Right cardiac atrium (tissue), 5 donors: ENCODE measurements around the gene MTMR12. TPM values are rescaled to one million over a fixed set of nuclear protein-coding genes. Genes with fewer than 3 reads are reported as not detected.

Source experiments
- ATAC-seq, 2 donors: fragments of 200-7000 bp; cut with Tn5 transposase; one replicate each; pipeline versions ENCODE4 v1.8.0 to v1.9.1; 2020; ENCODE audit warnings: moderate library complexity in 2 of 2, mild to moderate bottlenecking in 1 of 2
- DNase-seq, 3 donors: peaks; one replicate each; pipeline ENCODE4 v3.0.0-alpha.2; 2020
- H3K27ac ChIP-seq: one replicate; pipeline ENCODE4 v1.5.1; 2013; ENCODE audit warnings: mild to moderate bottlenecking, low read length, control low read depth, moderate library complexity
- H3K27me3 ChIP-seq: one replicate; pipeline ENCODE4 v1.6.1; 2013; ENCODE audit not compliant: control insufficient read depth, insufficient read depth
- H3K4me1 ChIP-seq: one replicate; pipeline ENCODE4 v1.6.1; 2013; ENCODE audit warnings: low read length; ENCODE audit not compliant: control insufficient read depth, insufficient read depth
- H3K4me3 ChIP-seq: one replicate; pipeline ENCODE4 v1.5.1; 2013; ENCODE audit warnings: low read length, control low read depth
- H3K9me3 ChIP-seq: one replicate; pipeline ENCODE4 v1.6.1; 2013; ENCODE audit warnings: low read length; ENCODE audit not compliant: control insufficient read depth
- WGBS: extraction: QIAGEN DNeasy Blood & Tissue Kit; methylation state at CpG from one replicate; pipeline ENCODE4 v1.1.7; 2013; 5-methylcytosine and 5-hydroxymethylcytosine counted together
- intact Hi-C, 4 donors: fragments of 100-400 bp; cut with DNase I; formaldehyde crosslinking; loops; one replicate each; pipeline versions ENCODE4 v1.11.0 to v1.14.0; 2022 to 2023
- polyA plus RNA-seq: library from polyadenylated mRNA; stranded (reverse); fragments of 200-250 nt; gene quantifications from one replicate; pipeline ENCODE4 v1.2.3, GENCODE V29; 2013
- total RNA-seq, 4 donors: library from RNA; stranded (reverse); fragmentation: NEBNext Ultra II Directional; extraction: Animal tissue kit (Norgen Biotek cat#: 25700); gene quantifications; one replicate each; pipeline ENCODE4 v1.2.1, GENCODE V29; 2021
- donor health status: healthy with polysubstance abuse.
- donor health status: DM: no; HTN: yes; CAD: no.
- donor health status: DM: no; HTN: no; CAD: no.
- donor health status: DM: no; HTN: yes; CAD: no; lungs with severe emphysema.
- donor health status: DM: yes; HTN: yes; CAD: no.

The MTMR12 gene
- total and polyA plus RNA-seq, 5 donors = 6.2 to 28.1 (median 22.2) TPM

GRCh38 chr5:32254881-32255539 is 57.7 kb downstream of the MTMR12 start:
- peak overlapping the region; percentile 43 for H3K27ac ChIP-seq
- ATAC-seq (peak; percentile 75 to 80), DNase-seq (peak in 1 of 3 donors; percentile 25)
- WGBS = 59% methylated on average over 5 of the region's 5 CpGs
- intact Hi-C loops = no loop called here
- no peak overlapping the region for H3K4me3 ChIP-seq
- H3K9me3 ChIP-seq = peaks cover 1% of the 10 kb centered on the region
- peaks cover 3% of the 10 kb centered on the region for H3K4me1 ChIP-seq
- no peaks in the 10 kb centered on the region for H3K27me3 ChIP-seq

GRCh38 chr5:32251871-32252458 is 60.8 kb downstream of the MTMR12 start:
- Histone ChIP-seq H3K4me3 (no peak overlapping the region), H3K9me3 (peaks cover 1% of the 10 kb centered on the region), H3K4me1 (peaks cover 3% of the 10 kb centered on the region), H3K27ac (no peak overlapping the region), H3K27me3 (no peaks in the 10 kb centered on the region)
- WGBS = 80% methylated on average over 8 of the region's 8 CpGs
- intact Hi-C loops = no loop called here
- ATAC-seq (no peak), DNase-seq (no peak)

GRCh38 chr5:32249668-32250067 is 63.1 kb downstream of the MTMR12 start:
- WGBS = 92% methylated on average over 2 of the region's 2 CpGs
- intact Hi-C loops = no loop called here

DNA sequence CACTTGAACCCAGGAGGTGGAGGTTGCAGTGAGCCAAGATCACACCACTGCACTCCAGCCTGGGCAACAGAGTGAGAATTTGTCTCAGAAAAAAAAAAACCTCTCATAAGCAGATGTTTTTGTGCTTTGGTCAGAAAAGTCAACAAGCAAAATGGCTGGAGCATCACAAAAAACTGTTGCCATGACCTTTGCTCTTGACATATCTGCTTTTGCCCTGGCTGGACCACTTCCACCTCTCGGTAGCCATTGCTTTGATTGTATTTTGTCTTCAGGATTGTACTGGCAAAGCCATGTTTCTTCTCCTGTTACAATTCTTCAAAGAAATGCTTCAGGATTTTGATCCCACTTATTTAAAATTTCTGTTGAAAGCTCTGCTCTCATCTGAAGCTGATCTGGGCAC is 67.0 kb downstream of the MTMR12 start:
- DNase-seq (no peak), ATAC-seq (no peak)
- H3K4me1 ChIP-seq = no peaks in the 10 kb centered on the region
- no peak overlapping the region for H3K4me3 ChIP-seq
- peaks cover 2% of the 10 kb centered on the region for H3K9me3 ChIP-seq
- H3K27me3 ChIP-seq = no peaks in the 10 kb centered on the region
- no peak overlapping the region for H3K27ac ChIP-seq
- 98% methylated on average over 1 of the region's 1 CpG for WGBS
- intact Hi-C loops = no loop called here

More at GRCh38 chr5:32249668-32250067, 63.1 kb downstream of the MTMR12 start:
- no peak for ATAC-seq
- Histone ChIP-seq H3K4me1 (no peaks in the 10 kb centered on the region), H3K9me3 (peaks cover 1% of the 10 kb centered on the region), H3K27ac (no peak overlapping the region), H3K27me3 (no peaks in the 10 kb centered on the region), H3K4me3 (no peak overlapping the region)
- DNase-seq = no peak

DNA sequence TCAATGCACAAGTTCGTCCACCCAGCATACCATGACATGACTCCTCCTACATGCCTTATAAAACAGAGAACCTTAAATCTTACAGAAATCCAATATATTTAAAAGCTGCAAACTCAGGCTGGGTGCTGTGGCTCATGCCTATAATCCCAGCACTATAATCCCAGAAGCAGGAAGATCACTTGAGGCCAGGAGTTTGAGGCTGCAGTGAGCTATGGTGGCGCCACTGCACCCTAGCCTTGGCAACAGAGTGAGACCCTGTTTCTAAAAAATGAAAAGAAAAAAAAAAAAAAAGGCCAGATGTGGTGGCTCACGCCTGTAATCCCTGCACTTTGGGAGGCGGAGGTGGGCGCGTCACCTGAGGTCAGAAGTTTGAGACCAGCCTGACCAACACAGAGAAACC is 68.7 kb downstream of the MTMR12 start:
- intact Hi-C loops = no loop called here
- Histone ChIP-seq H3K27ac (no peak overlapping the region), H3K9me3 (peaks cover 2% of the 10 kb centered on the region), H3K27me3 (no peaks in the 10 kb centered on the region), H3K4me3 (no peak overlapping the region), H3K4me1 (no peaks in the 10 kb centered on the region)
- no peak for ATAC-seq
- WGBS = 95% methylated on average over 6 of the region's 6 CpGs
- DNase-seq = no peak

GRCh38 chr5:32241034-32241783 is 71.5 kb downstream of the MTMR12 start:
- no peaks in the 10 kb centered on the region for H3K4me1 ChIP-seq
- no peak overlapping the region for H3K4me3 ChIP-seq
- no peak overlapping the region for H3K27ac ChIP-seq
- DNase-seq = no peak
- intact Hi-C loops = no loop called here
- whole genome bisulfite sequencing = 78% methylated on average over 7 of the region's 7 CpGs
- H3K27me3 ChIP-seq = no peaks in the 10 kb centered on the region
- H3K9me3 ChIP-seq = peaks cover 2% of the 10 kb centered on the region
- no peak for ATAC-seq

DNA sequence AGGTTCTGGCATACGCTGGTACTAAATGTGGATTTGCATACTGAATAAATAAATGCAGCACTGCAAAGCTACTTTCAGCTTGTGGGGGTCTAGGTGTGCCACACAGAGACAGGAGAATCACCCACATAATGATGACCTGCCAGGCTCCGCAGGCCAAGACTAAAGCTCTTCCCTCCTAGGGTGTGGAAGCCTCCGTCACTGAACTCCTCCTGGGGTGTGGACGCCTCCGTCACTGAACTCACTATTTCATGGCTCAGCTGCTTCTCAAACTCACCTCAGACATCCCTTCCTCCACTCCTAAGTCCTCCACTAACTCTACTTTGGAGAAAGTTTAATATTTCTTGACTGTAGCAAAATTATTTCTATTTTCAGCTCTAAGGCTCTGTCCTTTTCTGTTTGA is 73.4 kb downstream of the MTMR12 start:
- DNase-seq (no peak), ATAC-seq (no peak)
- intact Hi-C loops = loop anchor here in 1 of 4 donors (10.0 kb wide), 2 partner anchors 65 to 375 kb away; partner anchors contain the start of gene GOLPH3
- Histone ChIP-seq H3K27me3 (no peaks in the 10 kb centered on the region), H3K27ac (no peak overlapping the region), H3K9me3 (peaks cover 2% of the 10 kb centered on the region), H3K4me1 (peaks cover 1% of the 10 kb centered on the region), H3K4me3 (no peak overlapping the region)
- 96% methylated on average over 5 of the region's 5 CpGs for WGBS

- Histone ChIP-seq H3K4me3 (no peak overlapping the region), H3K27me3 (no peaks in the 10 kb centered on the region), H3K27ac (peak overlapping the region; percentile 14), H3K4me1 (peaks cover 8% of the 10 kb centered on the region), H3K9me3 (no peaks in the 10 kb centered on the region)
- DNase-seq (no peak), ATAC-seq (peak; percentile 65 to 85)
- 64% methylated on average over 10 of the region's 10 CpGs for WGBS
- intact Hi-C loops = loop anchor here (2.0 to 10.0 kb wide), 4 partner anchors 59 to 381 kb away; partner anchors contain the start of gene GOLPH3 (in 1 of the 4)
Observed at GRCh38 chr5:32233696-32234447, 78.9 kb downstream of the MTMR12 start.

- H3K27me3 ChIP-seq = no peaks in the 10 kb centered on the region
- H3K9me3 ChIP-seq = no peaks in the 10 kb centered on the region
- H3K4me3 ChIP-seq = no peak overlapping the region
- intact Hi-C loops = loop anchor here (2.0 to 10.0 kb wide), 4 partner anchors 58 to 382 kb away; partner anchors contain the start of gene GOLPH3 (in 1 of the 4)
- DNase-seq = no peak
- ATAC-seq = no peak
- H3K27ac ChIP-seq = peak overlapping the region; percentile 14
- 68% methylated on average over 3 of the region's 3 CpGs for WGBS
- H3K4me1 ChIP-seq = peaks cover 8% of the 10 kb centered on the region
Observed at GRCh38 chr5:32233220-32233695, 79.5 kb downstream of the MTMR12 start.

DNA sequence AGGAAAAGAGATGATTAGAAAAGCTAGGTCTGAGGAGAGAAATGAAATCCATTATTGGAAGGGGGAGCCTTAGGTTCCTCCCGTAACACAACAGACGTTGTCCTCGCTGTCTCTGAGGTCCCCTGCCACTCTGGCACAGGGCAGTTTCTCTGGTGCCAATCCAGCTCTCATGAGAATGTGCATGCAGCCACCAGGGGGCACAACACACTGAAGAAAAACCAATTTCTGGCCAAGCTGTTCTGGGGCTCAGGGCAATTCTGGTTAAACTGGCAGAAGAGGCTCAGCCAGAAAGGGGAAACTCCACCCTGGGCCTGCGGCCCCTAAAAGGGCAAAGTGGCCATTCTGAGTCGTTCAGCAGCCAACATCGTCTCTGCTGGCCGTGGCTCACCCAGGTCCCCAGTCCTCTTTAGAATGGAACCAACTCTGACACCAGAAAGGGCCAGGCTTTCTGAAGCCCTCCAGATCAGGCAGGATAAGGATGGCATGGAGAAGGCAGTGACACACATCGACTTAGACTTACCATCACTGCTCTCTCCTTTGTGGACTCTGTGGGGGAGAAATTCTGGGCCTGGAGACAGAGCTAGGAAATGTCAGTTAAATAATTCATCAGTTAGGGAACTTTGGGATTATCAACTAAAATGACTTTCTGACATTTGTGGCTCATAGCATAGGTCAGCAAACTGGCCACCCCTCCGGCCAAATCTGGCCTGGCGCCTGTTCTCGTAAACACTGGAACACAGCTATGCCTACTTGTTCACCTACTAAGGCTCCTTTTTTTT is 80.1 kb downstream of the MTMR12 start:
- Histone ChIP-seq H3K27me3 (no peaks in the 10 kb centered on the region), H3K4me1 (peaks cover 8% of the 10 kb centered on the region), H3K4me3 (no peak overlapping the region), H3K27ac (no peak overlapping the region), H3K9me3 (no peaks in the 10 kb centered on the region)
- intact Hi-C loops = loop anchor here (1.0 to 10.0 kb wide), 5 partner anchors 58 to 382 kb away; partner anchors contain the start of gene GOLPH3 (in 1 of the 4)
- 32% methylated on average over 11 of the region's 11 CpGs for WGBS
- ATAC-seq (peak; percentile 84 to 89), DNase-seq (peak; percentile 81 to 91 (median 86))
